OCI-LY1 (cell line): Measurements from ENCODE around the gene EFR3B.

Experiments used
- CTCF ChIP-seq: fragments of 200-600 bp; sonication (generic), shearing (Covaris generic); IDR thresholded peaks from 2 replicates; pipeline ENCODE4 v1.5.1; 2017; ENCODE audit warnings: mild to moderate bottlenecking, antibody characterized with exemption, low read length, moderate library complexity, mixed read lengths
- EZH2 ChIP-seq: fragments of 200-600 bp; sonication (generic), shearing (Covaris generic); IDR thresholded peaks from 2 replicates; pipeline ENCODE4 v1.8.0; 2017; ENCODE audit warnings: borderline replicate concordance, mixed run types, mild to moderate bottlenecking, antibody characterized with exemption, low read length, moderate library complexity, mixed read lengths

- no peak for TF ChIP-seq CTCF
- no peak for TF ChIP-seq EZH2
Measured at GRCh38 chr2:25014631-25015030, 27.2 kb upstream of the EFR3B start.
